ENCODE measurements around the gene TTC39A. TPM values are rescaled to one million over a fixed set of nuclear protein-coding genes. Genes with fewer than 3 reads are reported as not detected.
"Not testable (repeated sequence)": the region's sequence is repeated elsewhere in the genome, so short reads cannot be mapped to it uniquely, and the experiment has no call there.

The TTC39A gene
- total RNA-seq, 1 donor from 2014 or later = 26.9 TPM

GRCh38 chr1:51264451-51264850 is 65.9 kb downstream of the TTC39A start:
- DNase-seq (ENCODE audit: low read depth) = peak; percentile 74
- H3K36me3 ChIP-seq (ENCODE audit: control insufficient read depth, insufficient read depth, low read length) = no peaks in the 10 kb centered on the region
- no peak overlapping the region for H3K4me3 ChIP-seq (ENCODE audit: low read depth, low read length)
- no peak for TF ChIP-seq CTCF (IDR thresholded peaks at IDR 0.05; ENCODE audit: insufficient read depth, low read length, poor library complexity, severe bottlenecking)
- no peaks in the 10 kb centered on the region for H3K27me3 ChIP-seq (ENCODE audit: control insufficient read depth, insufficient read depth, low read length)

GRCh38 chr1:51263147-51263877 is 67.0 kb downstream of the TTC39A start:
- Histone ChIP-seq H3K27me3 (ENCODE audit: control insufficient read depth, insufficient read depth, low read length) (no peaks in the 10 kb centered on the region), H3K36me3 (ENCODE audit: control insufficient read depth, insufficient read depth, low read length) (no peaks in the 10 kb centered on the region), H3K4me3 (ENCODE audit: low read depth, low read length) (no peak overlapping the region)
- DNase-seq (ENCODE audit: low read depth) = no peak
- no peak for TF ChIP-seq CTCF (IDR thresholded peaks at IDR 0.05; ENCODE audit: insufficient read depth, low read length, poor library complexity, severe bottlenecking)

- no peaks in the 10 kb centered on the region for H3K36me3 ChIP-seq (ENCODE audit: control insufficient read depth, insufficient read depth, low read length)
- TF ChIP-seq CTCF (IDR thresholded peaks at IDR 0.05; ENCODE audit: insufficient read depth, low read length, poor library complexity, severe bottlenecking) = no peak
- no peak overlapping the region for H3K4me3 ChIP-seq (ENCODE audit: low read depth, low read length)
- DNase-seq (ENCODE audit: low read depth) = no peak
- no peaks in the 10 kb centered on the region for H3K27me3 ChIP-seq (ENCODE audit: control insufficient read depth, insufficient read depth, low read length)
These were observed 75.0 kb downstream of the TTC39A start for GRCh38 chr1:51255331-51255730.

- TF ChIP-seq CTCF (IDR thresholded peaks at IDR 0.05; ENCODE audit: insufficient read depth, low read length, poor library complexity, severe bottlenecking) = no peak
- no peak for DNase-seq (ENCODE audit: low read depth)
- H3K36me3 ChIP-seq (ENCODE audit: control insufficient read depth, insufficient read depth, low read length) = no peaks in the 10 kb centered on the region
- H3K4me3 ChIP-seq (ENCODE audit: low read depth, low read length) = no peak overlapping the region
- H3K27me3 ChIP-seq (ENCODE audit: control insufficient read depth, insufficient read depth, low read length) = no peaks in the 10 kb centered on the region
These were observed 76.7 kb downstream of the TTC39A start for GRCh38 chr1:51253691-51254090.

GRCh38 chr1:51252366-51252765 is 78.0 kb downstream of the TTC39A start:
- DNase-seq (ENCODE audit: low read depth) = no peak
- H3K27me3 ChIP-seq (ENCODE audit: control insufficient read depth, insufficient read depth, low read length) = no peaks in the 10 kb centered on the region
- no peak overlapping the region for H3K4me3 ChIP-seq (ENCODE audit: low read depth, low read length)
- no peak for TF ChIP-seq CTCF (IDR thresholded peaks at IDR 0.05; ENCODE audit: insufficient read depth, low read length, poor library complexity, severe bottlenecking)
- no peaks in the 10 kb centered on the region for H3K36me3 ChIP-seq (ENCODE audit: control insufficient read depth, insufficient read depth, low read length)

GRCh38 chr1:51251165-51251564 is 79.2 kb downstream of the TTC39A start:
- H3K36me3 ChIP-seq (ENCODE audit: control insufficient read depth, insufficient read depth, low read length); DNase-seq (ENCODE audit: low read depth); H3K4me3 ChIP-seq (ENCODE audit: low read depth, low read length); H3K27me3 ChIP-seq (ENCODE audit: control insufficient read depth, insufficient read depth, low read length): not testable (repeated sequence)

- H3K27me3 ChIP-seq (ENCODE audit: control insufficient read depth, insufficient read depth, low read length); H3K36me3 ChIP-seq (ENCODE audit: control insufficient read depth, insufficient read depth, low read length); H3K4me3 ChIP-seq (ENCODE audit: low read depth, low read length); DNase-seq (ENCODE audit: low read depth): not testable (repeated sequence)
These were observed 79.6 kb downstream of the TTC39A start for GRCh38 chr1:51250729-51251128.

All from kidney epithelial cell (primary cell).